ENCODE measurements around the gene MAN1A2. TPM values are rescaled to one million over a fixed set of nuclear protein-coding genes. Genes with fewer than 3 reads are reported as not detected.

MAN1A2 gene
- total RNA-seq, 4 donors from 2014 or later: 23.3 to 77.6 (median 57.0) TPM

GRCh38 chr1:117569856-117570255 lies 202.6 kb downstream of the MAN1A2 start:
- peak in 1 of 2 donors; percentile 1 for DNase-seq
- intact Hi-C loops (cut with DNase I; ENCODE audit: low total_unique reads): no loop called here
- H3K36me3 ChIP-seq: no peaks in the 10 kb centered on the region

GRCh38 chr1:117570988-117571409 lies 203.8 kb downstream of the MAN1A2 start:
- Histone ChIP-seq H3K36me3 (no peaks in the 10 kb centered on the region), H3K9me3 (no peaks in the 10 kb centered on the region), H3K4me3 (no peak overlapping the region), H3K4me1 (no peaks in the 10 kb centered on the region), H3K27me3 (no peaks in the 10 kb centered on the region), H3K27ac (no peak overlapping the region)
- peak in 1 of 2 donors; percentile 7 for DNase-seq
- TF ChIP-seq CTCF (IDR thresholded peaks at IDR 0.05) (no peak), POLR2A (IDR thresholded peaks at IDR 0.05) (no peak)
- intact Hi-C loops (cut with DNase I; ENCODE audit: low total_unique reads): no loop called here

More at GRCh38 chr1:117569856-117570255, 202.6 kb downstream of the MAN1A2 start:
- no peaks in the 10 kb centered on the region for H3K4me1 ChIP-seq
- H3K9me3 ChIP-seq: no peaks in the 10 kb centered on the region
- no peak overlapping the region for H3K27ac ChIP-seq
- H3K27me3 ChIP-seq: no peaks in the 10 kb centered on the region
- TF ChIP-seq CTCF (IDR thresholded peaks at IDR 0.05) (no peak), POLR2A (IDR thresholded peaks at IDR 0.05) (no peak)
- no peak overlapping the region for H3K4me3 ChIP-seq

GRCh38 chr1:117571496-117571895 lies 204.2 kb downstream of the MAN1A2 start:
- TF ChIP-seq CTCF (IDR thresholded peaks at IDR 0.05): no peak
- intact Hi-C loops (cut with DNase I; ENCODE audit: low total_unique reads): no loop called here
- H3K36me3 ChIP-seq: no peaks in the 10 kb centered on the region
- no peak overlapping the region for H3K4me3 ChIP-seq
- no peaks in the 10 kb centered on the region for H3K9me3 ChIP-seq
- no peak overlapping the region for H3K27ac ChIP-seq
- H3K27me3 ChIP-seq: no peaks in the 10 kb centered on the region
- DNase-seq: peak in 1 of 2 donors; percentile 3
- H3K4me1 ChIP-seq: no peaks in the 10 kb centered on the region

GRCh38 chr1:117572546-117572945 lies 205.3 kb downstream of the MAN1A2 start:
- Histone ChIP-seq H3K27ac (no peak overlapping the region), H3K4me3 (no peak overlapping the region), H3K9me3 (no peaks in the 10 kb centered on the region), H3K4me1 (no peaks in the 10 kb centered on the region), H3K36me3 (no peaks in the 10 kb centered on the region), H3K27me3 (no peaks in the 10 kb centered on the region)
- TF ChIP-seq CTCF (IDR thresholded peaks at IDR 0.05) (no peak), POLR2A (IDR thresholded peaks at IDR 0.05) (no peak)
- intact Hi-C loops (cut with DNase I; ENCODE audit: low total_unique reads): no loop called here
- DNase-seq: peak in 1 of 2 donors; percentile 5

GRCh38 chr1:117573386-117574023 lies 206.3 kb downstream of the MAN1A2 start:
- H3K27ac ChIP-seq: no peak overlapping the region
- no peaks in the 10 kb centered on the region for H3K4me1 ChIP-seq
- DNase-seq: peak in 1 of 2 donors; percentile 9
- no peaks in the 10 kb centered on the region for H3K9me3 ChIP-seq
- H3K36me3 ChIP-seq: no peaks in the 10 kb centered on the region
- no peaks in the 10 kb centered on the region for H3K27me3 ChIP-seq
- no peak overlapping the region for H3K4me3 ChIP-seq
- no peak for TF ChIP-seq POLR2A (IDR thresholded peaks at IDR 0.05)
- no peak for TF ChIP-seq CTCF (IDR thresholded peaks at IDR 0.05)
- intact Hi-C loops (cut with DNase I; ENCODE audit: low total_unique reads): no loop called here

Measured in uterus (tissue), 4 donors.